Measurements from ENCODE around the gene SMYD3. TPM values are rescaled to one million over a fixed set of nuclear protein-coding genes. Genes with fewer than 3 reads are reported as not detected.

Gene SMYD3
- total RNA-seq, 1 experiment from 2014 or later = 25.5 TPM

DNA sequence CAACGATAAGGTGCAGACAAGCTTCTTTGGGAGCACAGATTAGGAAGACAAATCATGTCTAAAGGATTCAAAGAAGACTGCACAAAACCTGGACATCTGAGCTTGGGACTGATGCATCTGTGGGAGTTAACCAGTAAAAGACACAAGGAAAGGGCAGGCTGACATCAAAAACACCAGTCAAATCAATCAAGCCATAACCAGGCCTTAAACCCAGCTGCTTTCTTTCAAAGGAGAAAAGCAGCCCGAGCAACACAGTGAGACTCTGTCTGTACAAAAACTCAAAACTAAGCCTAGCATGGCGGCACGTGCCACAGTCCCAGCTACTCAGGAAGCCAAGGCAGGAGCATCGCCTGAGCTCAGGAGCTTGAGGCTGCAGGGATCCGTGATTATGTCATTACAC is 411.6 kb downstream of the SMYD3 start:
- Histone ChIP-seq H3K23me2 (ENCODE audit: insufficient read length, low read depth, low read length, poor library complexity, severe bottlenecking) (no peaks in the 10 kb centered on the region), H3K23ac (ENCODE audit: insufficient read length, low read depth, low read length) (no peak overlapping the region), H3K4ac (ENCODE audit: low read depth, low read length) (no peak overlapping the region), H2BK120ac (ENCODE audit: low read depth, low read length, poor library complexity, severe bottlenecking) (no peak overlapping the region), H4K91ac (ENCODE audit: insufficient read length, low read depth, low read length) (no peak overlapping the region), H2BK15ac (ENCODE audit: low read depth, low read length) (no peak overlapping the region), H4K20me1 (ENCODE audit: control insufficient read depth, insufficient read depth, insufficient read length) (no peaks in the 10 kb centered on the region), H3K9me3 (ENCODE audit: control insufficient read depth, low read depth, low read length) (no peaks in the 10 kb centered on the region), H3K27ac (ENCODE audit: insufficient read length, low read depth, low read length) (no peak overlapping the region), H3K79me1 (ENCODE audit: insufficient read depth, low read depth, low read length, poor library complexity, severe bottlenecking) (no peaks in the 10 kb centered on the region), H4K8ac (replicated peaks; ENCODE audit: insufficient read length, low read depth, low read length) (no peak overlapping the region), H3K9ac (ENCODE audit: extremely low read depth, insufficient read length, low read length) (no peak overlapping the region), H2AFZ (ENCODE audit: low read length) (no peak overlapping the region), H2BK5ac (ENCODE audit: insufficient read length, low read length) (no peak overlapping the region), H3K4me2 (ENCODE audit: insufficient read depth, insufficient read length, low read length) (no peak overlapping the region), H2BK20ac (ENCODE audit: low read depth, low read length, poor library complexity, severe bottlenecking) (no peak overlapping the region), H3T11ph (ENCODE audit: low read length) (no peak overlapping the region), H3K18ac (ENCODE audit: insufficient read length, low read depth, low read length) (no peak overlapping the region), H2AK5ac (ENCODE audit: insufficient read length, low read length) (no peak overlapping the region), H2BK12ac (ENCODE audit: insufficient read length, low read depth, low read length) (no peak overlapping the region), H3K79me2 (ENCODE audit: insufficient read depth, low read length) (0 out of 2 replicates have a peak, but pooled peaks cover 2% of the 10 kb centered on the region), H3K27me3 (ENCODE audit: insufficient read depth, low read length) (no peaks in the 10 kb centered on the region), H3K56ac (ENCODE audit: insufficient read length, low read depth, low read length) (no peak overlapping the region), H3K14ac (ENCODE audit: insufficient read depth, low read length) (no peak overlapping the region), H4K5ac (ENCODE audit: insufficient read length, low read depth, low read length) (no peak overlapping the region), H3K4me1 (ENCODE audit: insufficient read depth, low read length) (no peaks in the 10 kb centered on the region)
- 0 out of 7 replicates have a peak overlapping the region, but pooled peaks of 1 of the 3 experiments have one; percentile 3 for H3K27ac Mint-ChIP-seq
- H3K27me3 Mint-ChIP-seq (ENCODE audit: low read depth) = no peaks in the 10 kb centered on the region
- no peaks in the 10 kb centered on the region for H3K9me3 Mint-ChIP-seq
- no peak for DNase-seq
- no peak overlapping the region for H3K4me3 Mint-ChIP-seq
- TF ChIP-seq, protein P1, sequence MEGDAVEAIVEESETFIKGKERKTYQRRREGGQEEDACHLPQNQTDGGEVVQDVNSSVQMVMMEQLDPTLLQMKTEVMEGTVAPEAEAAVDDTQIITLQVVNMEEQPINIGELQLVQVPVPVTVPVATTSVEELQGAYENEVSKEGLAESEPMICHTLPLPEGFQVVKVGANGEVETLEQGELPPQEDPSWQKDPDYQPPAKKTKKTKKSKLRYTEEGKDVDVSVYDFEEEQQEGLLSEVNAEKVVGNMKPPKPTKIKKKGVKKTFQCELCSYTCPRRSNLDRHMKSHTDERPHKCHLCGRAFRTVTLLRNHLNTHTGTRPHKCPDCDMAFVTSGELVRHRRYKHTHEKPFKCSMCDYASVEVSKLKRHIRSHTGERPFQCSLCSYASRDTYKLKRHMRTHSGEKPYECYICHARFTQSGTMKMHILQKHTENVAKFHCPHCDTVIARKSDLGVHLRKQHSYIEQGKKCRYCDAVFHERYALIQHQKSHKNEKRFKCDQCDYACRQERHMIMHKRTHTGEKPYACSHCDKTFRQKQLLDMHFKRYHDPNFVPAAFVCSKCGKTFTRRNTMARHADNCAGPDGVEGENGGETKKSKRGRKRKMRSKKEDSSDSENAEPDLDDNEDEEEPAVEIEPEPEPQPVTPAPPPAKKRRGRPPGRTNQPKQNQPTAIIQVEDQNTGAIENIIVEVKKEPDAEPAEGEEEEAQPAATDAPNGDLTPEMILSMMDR (conservative IDR thresholded peaks at IDR 0.05) = no peak
- no peaks in the 10 kb centered on the region for H3K4me1 Mint-ChIP-seq
- no peaks in the 10 kb centered on the region for H3K36me3 Mint-ChIP-seq (ENCODE audit: insufficient read depth in 1 of 3, low read depth in 3 of 3)
- no CpG with 5 or more reads among the region's 6 CpGs for WGBS (ENCODE audit: extremely low coverage, insufficient read length, low lambda C conversion rate)

Measured in H9 (cell line).